Stomach (tissue), 4 donors: ENCODE measurements around the gene RCBTB1.

Source experiments
- CTCF ChIP-seq, 7 experiments: fragments of 450-650 bp in 4 of 7; fragments of 200-600 bp in 3 of 7; sonication (generic) in 3 of 7; IDR thresholded peaks; one replicate each; pipeline ENCODE4 v1.5.1; 2016 to 2019; ENCODE audit warnings: antibody characterized with exemption in 7 of 7, control low read depth in 2 of 7, mild to moderate bottlenecking in 1 of 7
- EP300 ChIP-seq: sonication (generic); formaldehyde crosslinking; IDR thresholded peaks from one replicate; pipeline ENCODE4 v1.6.1; 2017; ENCODE audit warnings: antibody characterized with exemption
- POLR2A ChIP-seq, 4 donors: fragments of 450-650 bp; IDR thresholded peaks; one replicate each; pipeline ENCODE4 v1.6.1; 2016; ENCODE audit warnings: antibody characterized with exemption in 4 of 4, control low read depth in 2 of 4, mild to moderate bottlenecking in 1 of 4, moderate library complexity in 1 of 4
- POLR2AphosphoS5 ChIP-seq, 3 donors: sonication (generic); formaldehyde crosslinking; IDR thresholded peaks; one replicate each; pipeline ENCODE4 v1.6.1; 2016; ENCODE audit warnings: antibody characterized with exemption in 3 of 3

- no peak for TF ChIP-seq POLR2AphosphoS5 (IDR thresholded peaks at IDR 0.05)
- no peak for TF ChIP-seq CTCF (IDR thresholded peaks at IDR 0.05)
- no peak for TF ChIP-seq EP300
- no peak for TF ChIP-seq POLR2A (IDR thresholded peaks at IDR 0.05)
These were observed 48.4 kb upstream of the RCBTB1 start for GRCh38 chr13:49633710-49634109.
